ENCODE data around the gene ALDH1A2.

Gene ALDH1A2

DNA sequence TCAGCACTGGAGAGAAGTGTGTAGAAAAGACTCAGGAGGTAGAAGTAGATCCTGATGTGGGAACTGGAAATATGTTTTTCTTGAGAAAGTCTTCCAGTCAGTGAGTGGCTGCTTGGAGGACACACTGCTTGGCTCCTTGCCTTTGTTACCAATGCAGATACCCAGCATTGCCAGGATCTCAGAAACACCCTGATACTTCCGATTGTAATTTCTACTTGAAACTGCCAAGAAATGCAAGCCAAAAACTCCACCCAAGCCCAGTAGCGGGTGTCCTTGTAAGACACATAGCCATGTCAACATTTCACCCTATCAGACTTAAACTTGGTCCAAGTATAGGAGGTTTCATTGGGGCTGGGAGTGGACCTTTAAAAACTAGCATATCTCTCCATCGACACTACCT, 141.8 kb downstream of the ALDH1A2 start:
- no peak overlapping the region for H3K9ac ChIP-seq (ENCODE audit: low read length)
- H3K79me2 ChIP-seq (ENCODE audit: low read length), result no peaks in the 10 kb centered on the region
- no peak for TF ChIP-seq EZH2phosphoT487 (IDR thresholded peaks at IDR 0.05; ENCODE audit: low read depth)
- TF ChIP-seq, protein P1, sequence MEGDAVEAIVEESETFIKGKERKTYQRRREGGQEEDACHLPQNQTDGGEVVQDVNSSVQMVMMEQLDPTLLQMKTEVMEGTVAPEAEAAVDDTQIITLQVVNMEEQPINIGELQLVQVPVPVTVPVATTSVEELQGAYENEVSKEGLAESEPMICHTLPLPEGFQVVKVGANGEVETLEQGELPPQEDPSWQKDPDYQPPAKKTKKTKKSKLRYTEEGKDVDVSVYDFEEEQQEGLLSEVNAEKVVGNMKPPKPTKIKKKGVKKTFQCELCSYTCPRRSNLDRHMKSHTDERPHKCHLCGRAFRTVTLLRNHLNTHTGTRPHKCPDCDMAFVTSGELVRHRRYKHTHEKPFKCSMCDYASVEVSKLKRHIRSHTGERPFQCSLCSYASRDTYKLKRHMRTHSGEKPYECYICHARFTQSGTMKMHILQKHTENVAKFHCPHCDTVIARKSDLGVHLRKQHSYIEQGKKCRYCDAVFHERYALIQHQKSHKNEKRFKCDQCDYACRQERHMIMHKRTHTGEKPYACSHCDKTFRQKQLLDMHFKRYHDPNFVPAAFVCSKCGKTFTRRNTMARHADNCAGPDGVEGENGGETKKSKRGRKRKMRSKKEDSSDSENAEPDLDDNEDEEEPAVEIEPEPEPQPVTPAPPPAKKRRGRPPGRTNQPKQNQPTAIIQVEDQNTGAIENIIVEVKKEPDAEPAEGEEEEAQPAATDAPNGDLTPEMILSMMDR (IDR thresholded peaks at IDR 0.05; ENCODE audit: low read depth, low read length), result no peak
- H3K4me1 ChIP-seq (ENCODE audit: low read length), result no peaks in the 10 kb centered on the region
- no peaks in the 10 kb centered on the region for H3K36me3 ChIP-seq (replicated peaks; ENCODE audit: low read depth, low read length)
- H3K4me3 ChIP-seq (ENCODE audit: low read length), result no peak overlapping the region
- no peak overlapping the region for H3K27ac ChIP-seq (ENCODE audit: low read length)
- no peak overlapping the region for H2AFZ ChIP-seq (ENCODE audit: low read depth, low read length)
- H3K4me2 ChIP-seq (ENCODE audit: low read length), result no peak overlapping the region
- H3K27me3 ChIP-seq (ENCODE audit: low read depth, low read length), result peaks cover 17% of the 10 kb centered on the region; the same call in 1 of the 2 replicates
- no peaks in the 10 kb centered on the region for H3K9me3 ChIP-seq (ENCODE audit: insufficient read depth, low read length)
- H4K20me1 ChIP-seq (ENCODE audit: insufficient read depth, low read length), result no peaks in the 10 kb centered on the region

DNA sequence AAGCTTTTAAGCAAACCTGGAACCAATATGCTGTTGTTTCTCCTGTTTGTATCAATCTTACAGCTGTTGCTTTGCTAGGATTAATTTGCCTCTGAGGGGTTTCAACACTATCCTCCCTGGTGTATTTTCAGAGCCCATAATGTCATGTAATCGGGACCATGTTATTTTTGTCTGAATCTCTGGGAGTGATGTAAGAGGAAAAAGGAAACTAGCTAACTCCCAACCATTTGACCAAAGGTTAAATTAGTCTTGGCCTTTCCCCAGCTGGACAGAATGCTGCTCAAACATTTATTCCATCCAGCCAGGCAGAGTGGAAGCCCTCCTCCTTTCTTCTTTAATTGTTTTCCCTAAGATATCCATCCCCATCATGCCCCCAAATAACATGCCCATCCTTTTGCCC, 142.2 kb downstream of the ALDH1A2 start:
- Histone ChIP-seq H3K36me3 (replicated peaks; ENCODE audit: low read depth, low read length) (no peaks in the 10 kb centered on the region), H3K4me2 (ENCODE audit: low read length) (no peak overlapping the region), H3K27me3 (ENCODE audit: low read depth, low read length) (peaks cover 17% of the 10 kb centered on the region; the same call in 1 of the 2 replicates), H3K9me3 (ENCODE audit: insufficient read depth, low read length) (no peaks in the 10 kb centered on the region), H4K20me1 (ENCODE audit: insufficient read depth, low read length) (no peaks in the 10 kb centered on the region), H3K27ac (ENCODE audit: low read length) (no peak overlapping the region), H3K79me2 (ENCODE audit: low read length) (no peaks in the 10 kb centered on the region), H3K4me3 (ENCODE audit: low read length) (no peak overlapping the region), H3K4me1 (ENCODE audit: low read length) (no peaks in the 10 kb centered on the region), H2AFZ (ENCODE audit: low read depth, low read length) (no peak overlapping the region), H3K9ac (ENCODE audit: low read length) (no peak overlapping the region)
- no peak for TF ChIP-seq EZH2phosphoT487 (IDR thresholded peaks at IDR 0.05; ENCODE audit: low read depth)
- TF ChIP-seq, protein P1 (IDR thresholded peaks at IDR 0.05; ENCODE audit: low read depth, low read length), result no peak

DNA sequence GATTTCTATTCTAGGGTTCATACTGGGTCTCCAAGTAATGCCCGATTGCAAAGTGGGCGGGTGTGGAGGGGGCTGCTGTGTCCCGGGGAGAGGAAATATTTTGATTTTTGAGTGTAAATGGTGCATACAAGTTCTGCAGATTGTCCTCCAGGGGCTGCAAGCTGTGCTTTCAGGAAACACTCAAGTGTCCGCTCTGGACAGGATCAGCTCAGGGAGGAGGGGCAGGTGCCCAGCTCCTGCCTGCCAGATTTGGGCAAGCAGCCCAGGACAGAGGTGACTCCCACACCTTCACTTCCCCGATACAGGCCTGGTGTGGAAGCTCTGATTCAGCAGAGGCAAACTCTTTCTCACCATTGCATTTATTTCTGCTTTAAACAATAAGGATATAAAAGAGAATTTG, 142.7 kb downstream of the ALDH1A2 start:
- Histone ChIP-seq H3K4me1 (ENCODE audit: low read length) (no peaks in the 10 kb centered on the region), H3K9ac (ENCODE audit: low read length) (no peak overlapping the region), H3K27me3 (ENCODE audit: low read depth, low read length) (peaks cover 17% of the 10 kb centered on the region; the same call in 1 of the 2 replicates), H3K79me2 (ENCODE audit: low read length) (no peaks in the 10 kb centered on the region), H3K27ac (ENCODE audit: low read length) (no peak overlapping the region), H3K36me3 (replicated peaks; ENCODE audit: low read depth, low read length) (no peaks in the 10 kb centered on the region), H2AFZ (ENCODE audit: low read depth, low read length) (no peak overlapping the region), H4K20me1 (ENCODE audit: insufficient read depth, low read length) (no peaks in the 10 kb centered on the region), H3K4me2 (ENCODE audit: low read length) (no peak overlapping the region), H3K4me3 (ENCODE audit: low read length) (no peak overlapping the region), H3K9me3 (ENCODE audit: insufficient read depth, low read length) (no peaks in the 10 kb centered on the region)
- TF ChIP-seq, protein P1 (IDR thresholded peaks at IDR 0.05; ENCODE audit: low read depth, low read length), result no peak
- no peak for TF ChIP-seq EZH2phosphoT487 (IDR thresholded peaks at IDR 0.05; ENCODE audit: low read depth)

DNA sequence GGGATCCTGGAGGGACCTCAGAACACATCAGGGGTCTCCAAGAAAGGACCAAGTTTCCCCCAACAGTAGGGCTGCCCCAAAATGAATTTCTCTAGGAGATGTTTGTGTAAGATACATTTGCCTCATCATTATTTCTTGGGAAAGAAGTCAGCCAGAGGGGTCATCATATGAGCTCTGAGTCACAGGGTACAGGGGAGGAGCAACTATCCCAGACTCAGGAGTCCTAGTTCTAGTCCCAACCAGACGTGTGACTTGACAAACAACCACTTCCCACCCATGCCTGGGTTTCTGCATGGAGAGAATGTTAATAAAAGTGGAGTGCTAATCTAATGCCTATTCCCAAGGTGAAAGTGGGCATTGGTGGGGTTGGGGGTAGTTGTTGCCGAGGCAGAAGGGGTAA, 144.1 kb downstream of the ALDH1A2 start:
- no peaks in the 10 kb centered on the region for H3K4me1 ChIP-seq (ENCODE audit: low read length)
- H3K27ac ChIP-seq (ENCODE audit: low read length), result no peak overlapping the region
- no peaks in the 10 kb centered on the region for H3K36me3 ChIP-seq (replicated peaks; ENCODE audit: low read depth, low read length)
- H3K27me3 ChIP-seq (ENCODE audit: low read depth, low read length), result peaks cover 17% of the 10 kb centered on the region; the same call in 1 of the 2 replicates
- H3K9ac ChIP-seq (ENCODE audit: low read length), result no peak overlapping the region
- H2AFZ ChIP-seq (ENCODE audit: low read depth, low read length), result no peak overlapping the region
- no peaks in the 10 kb centered on the region for H4K20me1 ChIP-seq (ENCODE audit: insufficient read depth, low read length)
- H3K9me3 ChIP-seq (ENCODE audit: insufficient read depth, low read length), result no peaks in the 10 kb centered on the region
- no peak overlapping the region for H3K4me2 ChIP-seq (ENCODE audit: low read length)
- TF ChIP-seq, protein P1 (IDR thresholded peaks at IDR 0.05; ENCODE audit: low read depth, low read length), result no peak
- TF ChIP-seq EZH2phosphoT487 (IDR thresholded peaks at IDR 0.05; ENCODE audit: low read depth), result no peak
- H3K4me3 ChIP-seq (ENCODE audit: low read length), result no peak overlapping the region
- no peaks in the 10 kb centered on the region for H3K79me2 ChIP-seq (ENCODE audit: low read length)

All from OCI-LY3 (cell line).